CD14-positive monocyte (primary cell): ENCODE measurements around the gene YES1. TPM values are rescaled to one million over a fixed set of nuclear protein-coding genes. Genes with fewer than 3 reads are reported as not detected.
A peak's percentile ranks its signal among the peaks of the same experiment; 100 is the strongest.
"Not testable (repeated sequence)": the region's sequence is repeated elsewhere in the genome, so short reads cannot be mapped to it uniquely, and the experiment has no call there.

Experiments used
- DNase-seq, 3 donors: peaks; one replicate each; pipeline ENCODE4 v3.0.0-alpha.2; 2011 to 2022
- H2AFZ ChIP-seq: 2 replicates; pipeline ENCODE4 v1.6.0; 2012; ENCODE audit warnings: mild to moderate bottlenecking, low read depth, low read length, inconsistent platforms; ENCODE audit not compliant: insufficient read depth, poor library complexity, severe bottlenecking
- H3K27ac ChIP-seq, 2 donors: 1 replicate in 1 of 2; 2 replicates in 1 of 2; pipeline ENCODE4 v1.5.1; 2012 to 2013; ENCODE audit warnings: low read length in 2 of 2, control low read depth in 1 of 2, inconsistent platforms in 1 of 2, low read depth in 1 of 2, mild to moderate bottlenecking in 1 of 2
- H3K27me3 ChIP-seq, 2 donors: one replicate each; pipeline versions ENCODE4 v1.6.0 to v1.6.1; 2011 to 2013; ENCODE audit warnings: low read length in 2 of 2; ENCODE audit not compliant: control insufficient read depth in 2 of 2, insufficient read depth in 2 of 2
- H3K36me3 ChIP-seq, 2 donors: replicated peaks in 1 of 2; 1 replicate in 1 of 2; 2 replicates in 1 of 2; pipeline versions ENCODE4 v1.5.1 to v1.6.1; 2012 to 2013; ENCODE audit warnings: low read length in 2 of 2, control low read depth in 1 of 2, inconsistent platforms in 1 of 2, mild to moderate bottlenecking in 1 of 2; ENCODE audit not compliant: insufficient read depth in 2 of 2, control insufficient read depth in 1 of 2
- H3K4me1 ChIP-seq, 2 donors: 1 replicate in 1 of 2; 2 replicates in 1 of 2; pipeline versions ENCODE4 v1.5.1 to v1.6.1; 2012 to 2013; ENCODE audit warnings: low read length in 2 of 2, control low read depth in 1 of 2, inconsistent platforms in 1 of 2, mild to moderate bottlenecking in 1 of 2, moderate library complexity in 1 of 2; ENCODE audit not compliant: insufficient read depth in 2 of 2, control insufficient read depth in 1 of 2
- H3K4me2 ChIP-seq: replicated peaks from 2 replicates; pipeline ENCODE3; 2012; ENCODE audit warnings: low read length, moderate library complexity, mild to moderate bottlenecking; ENCODE audit not compliant: poor library complexity, severe bottlenecking; ENCODE audit errors: extremely low read depth
- H3K4me3 ChIP-seq, 3 experiments: fragments of 200-600 bp in 1 of 3; sonication (generic) in 1 of 3; replicated peaks in 1 of 3; 1 replicate in 2 of 3; 2 replicates in 1 of 3; pipeline ENCODE4 v1.5.1; 2011 to 2013; ENCODE audit warnings: low read length in 3 of 3, mild to moderate bottlenecking in 3 of 3, control low read depth in 2 of 3, low read depth in 2 of 3, inconsistent platforms in 1 of 3, moderate library complexity in 1 of 3
- H3K79me2 ChIP-seq: 2 replicates; pipeline ENCODE4 v1.6.0; 2012; ENCODE audit warnings: mild to moderate bottlenecking, control low read depth, inconsistent platforms, low read length, moderate library complexity; ENCODE audit not compliant: insufficient read depth
- H3K9ac ChIP-seq: 2 replicates; pipeline ENCODE4 v1.6.0; 2017; ENCODE audit warnings: low read length, mild to moderate bottlenecking; ENCODE audit not compliant: insufficient read depth, poor library complexity, severe bottlenecking
- H3K9me3 ChIP-seq, 2 donors: replicated peaks in 1 of 2; 1 replicate in 1 of 2; 2 replicates in 1 of 2; pipeline versions ENCODE4 v1.5.1 to v1.6.1; 2012 to 2013; ENCODE audit warnings: low read length in 2 of 2, control low read depth in 1 of 2; ENCODE audit not compliant: control insufficient read depth in 1 of 2, insufficient read depth in 1 of 2
- H4K20me1 ChIP-seq: 2 replicates; pipeline ENCODE4 v1.6.0; 2012; ENCODE audit warnings: mild to moderate bottlenecking, low read length, control low read depth, moderate library complexity; ENCODE audit not compliant: insufficient read depth
- H3K27ac Mint-ChIP-seq, 7 donors: one replicate each; pipeline ENCODE4 v1.8.0; 2020; ENCODE audit warnings: mild to moderate bottlenecking in 7 of 7, mixed read lengths in 7 of 7, moderate library complexity in 6 of 7, inconsistent platforms in 2 of 7
- H3K27me3 Mint-ChIP-seq, 3 donors: one replicate each; pipeline ENCODE4 v1.8.0; 2021 to 2022; ENCODE audit warnings: low read depth in 3 of 3, mild to moderate bottlenecking in 3 of 3, mixed read lengths in 3 of 3, moderate library complexity in 3 of 3, inconsistent platforms in 1 of 3
- H3K36me3 Mint-ChIP-seq, 2 donors: one replicate each; pipeline ENCODE4 v1.8.0; 2020; ENCODE audit warnings: mixed read lengths in 2 of 2, inconsistent platforms in 1 of 2, mild to moderate bottlenecking in 1 of 2
- H3K4me1 Mint-ChIP-seq: one replicate; pipeline ENCODE4 v1.8.0; 2020; ENCODE audit warnings: mild to moderate bottlenecking, mixed read lengths
- H3K4me3 Mint-ChIP-seq, 2 donors: one replicate each; pipeline ENCODE4 v1.8.0; 2020; ENCODE audit warnings: mild to moderate bottlenecking in 2 of 2, mixed read lengths in 2 of 2, moderate library complexity in 1 of 2
- H3K9me3 Mint-ChIP-seq, 7 donors: one replicate each; pipeline ENCODE4 v1.8.0; 2020 to 2022; ENCODE audit warnings: mixed read lengths in 7 of 7, mild to moderate bottlenecking in 6 of 7, moderate library complexity in 6 of 7, inconsistent platforms in 2 of 7
- WGBS: methylation state at CpG from one replicate; pipeline ENCODE4 v1.1.5; 2013; ENCODE audit warnings: missing lambda C conversion rate; ENCODE audit not compliant: insufficient coverage; 5-methylcytosine and 5-hydroxymethylcytosine counted together
- intact Hi-C, 2 donors: fragments of 100-400 bp; cut with micrococcal nuclease; formaldehyde crosslinking; loops; one replicate each; pipeline versions ENCODE4 v1.15.0 to v1.15.1; 2023
- polyA plus RNA-seq, 3 donors: library from polyadenylated mRNA; depleted of rRNA in 1 of 3; unstranded in 2 of 3; stranded (reverse) in 1 of 3; fragments of 300-500 nt in 2 of 3; fragments of >200 nt in 1 of 3; fragmentation: Illumina TruSeq in 2 of 3; gene quantifications; 1 replicate in 2 of 3; 2 replicates in 1 of 3; pipeline ENCODE4 v1.2.3, GENCODE V29; 2012 to 2021
- TF ChIP-seq, protein P1 (sequence below): fragments of 200-600 bp; IDR thresholded peaks from one replicate; pipeline ENCODE4 v1.8.0; 2022; ENCODE audit warnings: antibody characterized with exemption, mild to moderate bottlenecking

The YES1 gene
- polyA plus RNA-seq, 3 donors = not detected

DNA sequence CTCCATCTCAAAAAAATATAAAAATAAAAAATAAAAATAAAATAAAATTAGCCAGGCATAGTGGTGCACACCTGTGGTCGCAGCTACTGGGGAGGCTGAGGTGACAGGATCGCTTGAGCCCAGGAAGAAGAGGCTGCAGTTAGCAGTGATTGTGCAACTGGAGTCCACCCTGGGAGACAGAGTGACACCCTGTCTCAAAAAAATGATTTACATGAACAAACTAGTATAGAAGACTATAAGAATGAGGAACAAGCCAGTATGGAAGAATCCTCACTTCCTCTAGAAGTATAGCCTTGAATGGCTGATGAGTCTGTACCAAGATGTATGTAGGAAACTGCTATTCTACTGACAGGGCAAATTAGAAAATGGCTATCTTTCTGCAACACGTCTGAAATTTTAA, 10.9 kb downstream of the YES1 start:
- H3K27me3 ChIP-seq = peaks cover 99 to 100% of the 10 kb centered on the region in 2 donors
- Mint-ChIP-seq H3K9me3 (peaks cover 0 to 11% (median 4%) of the 10 kb centered on the region in 7 donors), H3K36me3 (no peaks in the 10 kb centered on the region), H3K27me3 (peaks cover 93 to 98% (median 97%) of the 10 kb centered on the region in 3 donors), H3K27ac (no peak overlapping the region), H3K4me3 (peak overlapping the region in 1 of 2 donors; percentile 80), H3K4me1 (peaks cover 17% of the 10 kb centered on the region)
- no peak overlapping the region for H3K4me2 ChIP-seq
- H3K79me2 ChIP-seq = no peaks in the 10 kb centered on the region
- peaks cover 0 to 29% of the 10 kb centered on the region in 2 donors for H3K9me3 ChIP-seq
- no peak overlapping the region for H2AFZ ChIP-seq
- DNase-seq = peak; percentile 26 to 64 (median 60)
- no peak overlapping the region for H3K4me3 ChIP-seq
- no peaks in the 10 kb centered on the region for H3K36me3 ChIP-seq
- H3K4me1 ChIP-seq = peaks cover 9 to 12% of the 10 kb centered on the region in 2 donors
- H3K9ac ChIP-seq = no peak overlapping the region
- TF ChIP-seq, protein P1, sequence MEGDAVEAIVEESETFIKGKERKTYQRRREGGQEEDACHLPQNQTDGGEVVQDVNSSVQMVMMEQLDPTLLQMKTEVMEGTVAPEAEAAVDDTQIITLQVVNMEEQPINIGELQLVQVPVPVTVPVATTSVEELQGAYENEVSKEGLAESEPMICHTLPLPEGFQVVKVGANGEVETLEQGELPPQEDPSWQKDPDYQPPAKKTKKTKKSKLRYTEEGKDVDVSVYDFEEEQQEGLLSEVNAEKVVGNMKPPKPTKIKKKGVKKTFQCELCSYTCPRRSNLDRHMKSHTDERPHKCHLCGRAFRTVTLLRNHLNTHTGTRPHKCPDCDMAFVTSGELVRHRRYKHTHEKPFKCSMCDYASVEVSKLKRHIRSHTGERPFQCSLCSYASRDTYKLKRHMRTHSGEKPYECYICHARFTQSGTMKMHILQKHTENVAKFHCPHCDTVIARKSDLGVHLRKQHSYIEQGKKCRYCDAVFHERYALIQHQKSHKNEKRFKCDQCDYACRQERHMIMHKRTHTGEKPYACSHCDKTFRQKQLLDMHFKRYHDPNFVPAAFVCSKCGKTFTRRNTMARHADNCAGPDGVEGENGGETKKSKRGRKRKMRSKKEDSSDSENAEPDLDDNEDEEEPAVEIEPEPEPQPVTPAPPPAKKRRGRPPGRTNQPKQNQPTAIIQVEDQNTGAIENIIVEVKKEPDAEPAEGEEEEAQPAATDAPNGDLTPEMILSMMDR = no peak
- no peaks in the 10 kb centered on the region for H4K20me1 ChIP-seq
- no CpG with 5 or more reads among the region's 3 CpGs for WGBS
- intact Hi-C loops = no loop called here
- no peak overlapping the region for H3K27ac ChIP-seq

DNA sequence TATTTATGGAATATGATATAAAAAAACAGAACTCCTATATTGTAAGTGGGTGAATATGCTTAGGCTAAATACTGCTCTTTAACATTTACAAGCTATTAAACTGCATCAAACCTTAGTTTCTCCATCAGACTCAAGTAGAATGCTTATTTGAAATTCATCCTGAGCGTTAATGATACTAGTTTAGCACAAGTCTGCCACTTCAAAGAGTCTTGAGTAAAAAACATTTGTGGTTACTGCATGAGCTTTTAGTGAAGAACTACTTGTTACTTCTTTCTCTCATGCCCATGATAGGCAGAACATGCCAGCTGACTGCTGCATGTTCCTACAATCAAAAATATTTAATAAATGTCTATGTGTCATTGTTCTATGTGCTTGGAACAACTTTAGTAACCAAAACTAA, 12.1 kb downstream of the YES1 start:
- intact Hi-C loops = no loop called here
- peaks cover 0 to 4% of the 10 kb centered on the region in 2 donors for H3K36me3 Mint-ChIP-seq
- no peak overlapping the region for H3K27ac Mint-ChIP-seq
- H3K27me3 Mint-ChIP-seq = peaks cover 93 to 97% (median 96%) of the 10 kb centered on the region in 3 donors
- H3K9me3 ChIP-seq = peaks cover 0 to 19% of the 10 kb centered on the region in 2 donors
- no peak overlapping the region for H3K4me3 ChIP-seq
- peaks cover 7% of the 10 kb centered on the region for H3K4me1 Mint-ChIP-seq
- H4K20me1 ChIP-seq = no peaks in the 10 kb centered on the region
- TF ChIP-seq, protein P1 = no peak
- peak overlapping the region in 1 of 2 donors; percentile 80 for H3K4me3 Mint-ChIP-seq
- H2AFZ ChIP-seq = no peak overlapping the region
- H3K36me3 ChIP-seq = no peaks in the 10 kb centered on the region
- H3K79me2 ChIP-seq = no peaks in the 10 kb centered on the region
- no peak overlapping the region for H3K9ac ChIP-seq
- no peak overlapping the region for H3K27ac ChIP-seq
- peaks cover 2 to 14% (median 9%) of the 10 kb centered on the region in 7 donors for H3K9me3 Mint-ChIP-seq
- H3K27me3 ChIP-seq = peaks cover 99 to 100% of the 10 kb centered on the region in 2 donors
- WGBS = no CpG with 5 or more reads among the region's 1 CpG
- no peak overlapping the region for H3K4me2 ChIP-seq
- DNase-seq = no peak
- peaks cover 2 to 4% of the 10 kb centered on the region in 2 donors for H3K4me1 ChIP-seq

GRCh38 chr18:795383-795782, 16.7 kb downstream of the YES1 start:
- H3K36me3 Mint-ChIP-seq, H3K27ac ChIP-seq, H3K36me3 ChIP-seq, H3K4me2 ChIP-seq, H3K4me1 Mint-ChIP-seq, H3K79me2 ChIP-seq, H3K27ac Mint-ChIP-seq, H2AFZ ChIP-seq, H3K4me3 ChIP-seq, DNase-seq, H3K9ac ChIP-seq, H4K20me1 ChIP-seq, intact Hi-C loops, H3K4me1 ChIP-seq: not testable (repeated sequence)
- Histone ChIP-seq H3K9me3 (peaks cover 5 to 18% of the 10 kb centered on the region in 2 donors), H3K27me3 (peaks cover 94 to 99% of the 10 kb centered on the region in 2 donors)
- H3K27me3 Mint-ChIP-seq = peaks cover 84 to 89% (median 87%) of the 10 kb centered on the region in 3 donors
- H3K9me3 Mint-ChIP-seq = peaks cover 6 to 16% (median 10%) of the 10 kb centered on the region in 7 donors
- peak overlapping the region in 1 of 2 donors; percentile 75 for H3K4me3 Mint-ChIP-seq
- WGBS = no CpG with 5 or more reads among the region's 1 CpG
